ENCODE results near the gene APCDD1L.

The APCDD1L gene

GRCh38 chr20:58463256-58463655 is 51.9 kb downstream of the APCDD1L start:
- no peak for DNase-seq

GRCh38 chr20:58461899-58462298 is 53.3 kb downstream of the APCDD1L start:
- no peak for DNase-seq

GRCh38 chr20:58461104-58461503 is 54.1 kb downstream of the APCDD1L start:
- no peak for DNase-seq

GRCh38 chr20:58459058-58459750 is 56.0 kb downstream of the APCDD1L start:
- peak; percentile 16 for DNase-seq

- DNase-seq = no peak
These were observed 56.7 kb downstream of the APCDD1L start for GRCh38 chr20:58458342-58459057.

- peak; percentile 89 for DNase-seq
These were observed 58.0 kb downstream of the APCDD1L start for GRCh38 chr20:58457083-58457695.

- no peak for DNase-seq
These were observed 60.7 kb downstream of the APCDD1L start for GRCh38 chr20:58454460-58454859.

- DNase-seq = no peak
These were observed 61.8 kb downstream of the APCDD1L start for GRCh38 chr20:58453391-58453790.

GRCh38 chr20:58452667-58453255 is 62.4 kb downstream of the APCDD1L start:
- no peak for DNase-seq

DNA sequence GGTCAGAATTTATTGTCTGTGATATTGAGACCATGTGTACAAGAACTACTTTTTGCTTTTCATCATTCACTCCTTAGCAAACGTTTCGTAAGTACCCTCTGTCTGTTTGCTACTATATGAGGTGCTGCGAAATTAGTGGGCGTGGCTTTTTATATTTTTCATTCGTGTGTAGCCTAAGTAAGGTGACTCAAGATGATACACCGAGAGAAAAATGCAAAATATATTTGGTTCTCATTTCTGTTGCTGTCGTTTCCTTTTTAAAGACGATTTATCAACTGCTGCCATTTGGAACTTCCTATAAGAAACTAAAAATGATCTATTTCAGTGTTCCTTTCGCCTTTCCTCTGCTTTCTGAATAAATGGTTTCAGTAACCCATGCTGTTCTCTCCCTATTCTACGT is 64.9 kb downstream of the APCDD1L start:
- no peak for DNase-seq

DNA sequence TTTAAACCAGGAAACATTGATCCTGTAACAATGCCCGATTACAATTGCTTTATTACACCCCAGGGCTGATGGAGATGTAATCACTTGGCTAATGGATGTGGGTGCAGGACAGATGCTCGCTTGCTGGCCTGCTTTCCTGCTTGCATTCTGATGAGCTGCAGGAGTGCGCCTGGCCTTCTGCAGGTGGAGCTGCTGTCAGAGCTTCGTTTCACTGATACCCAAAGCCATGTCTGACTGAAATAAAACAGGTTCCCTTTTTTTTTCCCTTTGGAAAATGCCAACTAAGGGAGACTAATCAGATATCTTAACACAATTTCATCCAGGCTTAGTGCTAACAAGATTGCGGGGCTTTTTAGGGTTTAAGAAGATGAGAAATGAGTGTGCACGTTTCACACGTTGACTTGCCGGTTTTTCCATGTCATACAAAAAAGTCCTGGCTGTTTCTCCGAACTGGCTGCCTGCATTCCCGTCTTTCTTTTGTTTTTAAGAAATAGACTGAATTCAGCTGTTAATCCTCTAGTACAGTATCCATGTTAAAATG is 65.4 kb downstream of the APCDD1L start:
- DNase-seq = peak; percentile 14

DNA sequence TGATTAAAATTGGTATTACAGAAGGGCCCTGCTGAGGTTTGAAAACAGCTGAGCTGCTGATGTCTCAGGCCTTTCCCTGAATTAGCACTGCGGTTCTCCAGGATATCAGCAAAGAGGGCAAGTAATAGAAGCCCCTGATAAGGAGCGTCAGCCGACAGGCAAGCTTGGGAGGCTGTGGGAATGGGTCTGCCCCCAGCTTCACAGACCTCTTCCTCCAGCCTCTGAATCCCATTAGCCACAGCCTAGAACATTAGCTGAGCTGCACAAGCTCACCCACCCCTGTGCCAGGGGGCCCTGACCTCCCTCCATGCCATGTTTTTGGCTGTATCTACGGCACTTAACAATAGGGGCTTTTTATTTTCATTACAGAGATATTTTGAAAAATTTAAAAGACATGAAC is 66.2 kb downstream of the APCDD1L start:
- DNase-seq = no peak

DNA sequence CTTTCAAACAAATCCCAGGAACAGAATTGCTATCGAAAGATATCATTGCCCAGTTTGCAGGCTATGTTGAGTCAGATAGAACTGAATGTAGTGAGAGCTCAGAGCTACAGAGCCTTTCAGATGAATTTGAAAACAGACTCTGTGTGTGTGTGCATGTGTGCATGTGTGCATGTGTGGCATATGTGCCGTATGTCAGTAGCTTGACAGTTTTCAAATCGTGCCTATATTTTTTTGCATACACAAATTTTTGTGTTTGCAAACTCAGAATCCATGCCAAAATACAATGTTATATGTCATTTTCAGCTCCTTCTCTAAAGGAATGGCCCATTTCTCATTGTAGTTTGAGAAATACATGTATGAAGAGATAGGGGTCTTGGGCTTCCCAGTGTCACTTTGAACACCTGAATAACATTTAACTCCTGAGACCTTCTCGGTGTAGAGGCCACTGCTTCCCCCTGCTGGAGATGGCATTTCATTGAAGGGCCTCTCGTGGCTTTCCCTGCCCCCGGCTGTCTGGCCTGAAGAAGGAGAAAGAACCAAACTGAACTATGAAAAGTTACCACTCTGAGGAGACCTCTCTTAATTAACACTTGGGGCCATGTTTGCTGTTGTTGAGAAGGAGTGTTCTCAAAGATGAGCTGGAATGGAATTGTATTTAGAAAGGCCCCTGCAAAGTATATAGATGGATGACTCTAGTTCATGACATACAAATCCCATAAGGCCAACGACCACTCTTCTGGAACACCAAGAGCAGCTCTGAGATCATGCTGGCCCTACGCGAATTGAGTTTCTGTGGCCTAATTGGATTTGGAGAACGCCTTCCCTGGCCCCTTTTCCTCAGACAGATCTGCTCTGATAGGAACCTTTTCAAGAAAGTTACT is 67.4 kb downstream of the APCDD1L start:
- peak; percentile 46 for DNase-seq

GRCh38 chr20:58446960-58447265 is 68.3 kb downstream of the APCDD1L start:
- DNase-seq = no peak

DNA sequence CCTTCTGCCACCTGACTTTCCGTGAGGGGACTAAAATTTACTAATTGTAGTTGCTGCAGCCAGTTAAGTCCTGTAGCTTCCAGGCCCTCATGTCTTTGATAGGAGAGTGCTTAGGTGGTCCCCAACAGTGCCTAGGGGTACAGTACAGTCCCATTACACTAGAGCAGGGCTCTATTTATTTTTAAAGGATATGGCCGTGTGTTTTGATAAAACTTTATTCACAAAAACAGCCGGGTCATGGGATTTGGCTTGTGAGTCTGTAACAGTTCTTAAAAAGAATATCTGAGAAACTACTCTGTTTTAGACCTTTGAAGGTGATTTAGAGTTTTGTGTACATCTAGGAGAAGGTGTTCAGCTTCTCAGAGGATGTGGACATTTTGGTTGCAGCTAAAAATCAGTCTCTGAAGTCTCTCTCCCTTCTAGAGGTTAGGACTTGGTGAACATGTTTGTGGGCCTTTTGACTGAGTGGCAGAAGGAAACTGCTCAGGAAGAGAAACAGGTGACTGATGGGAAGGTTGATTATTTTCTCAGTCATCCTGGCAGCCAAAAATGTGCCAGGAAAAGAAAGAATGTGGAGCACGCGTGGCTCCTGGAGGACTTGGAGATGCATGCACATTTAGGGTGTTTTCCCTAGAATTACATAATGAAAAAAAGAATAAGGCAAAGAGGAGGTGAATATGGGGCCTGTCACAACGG is 68.8 kb downstream of the APCDD1L start:
- no peak for DNase-seq

DNA sequence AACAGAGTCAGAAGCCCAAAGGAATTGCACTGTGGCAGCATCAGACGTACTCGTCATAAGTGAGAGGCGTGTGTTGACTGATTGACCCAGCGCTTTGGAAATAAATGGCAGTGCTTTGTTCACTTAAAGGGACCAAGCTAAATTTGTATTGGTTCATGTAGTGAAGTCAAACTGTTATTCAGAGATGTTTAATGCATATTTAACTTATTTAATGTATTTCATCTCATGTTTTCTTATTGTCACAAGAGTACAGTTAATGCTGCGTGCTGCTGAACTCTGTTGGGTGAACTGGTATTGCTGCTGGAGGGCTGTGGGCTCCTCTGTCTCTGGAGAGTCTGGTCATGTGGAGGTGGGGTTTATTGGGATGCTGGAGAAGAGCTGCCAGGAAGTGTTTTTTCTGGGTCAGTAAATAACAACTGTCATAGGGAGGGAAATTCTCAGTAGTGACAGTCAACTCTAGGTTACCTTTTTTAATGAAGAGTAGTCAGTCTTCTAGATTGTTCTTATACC is 70.4 kb downstream of the APCDD1L start:
- no peak for DNase-seq

DNA sequence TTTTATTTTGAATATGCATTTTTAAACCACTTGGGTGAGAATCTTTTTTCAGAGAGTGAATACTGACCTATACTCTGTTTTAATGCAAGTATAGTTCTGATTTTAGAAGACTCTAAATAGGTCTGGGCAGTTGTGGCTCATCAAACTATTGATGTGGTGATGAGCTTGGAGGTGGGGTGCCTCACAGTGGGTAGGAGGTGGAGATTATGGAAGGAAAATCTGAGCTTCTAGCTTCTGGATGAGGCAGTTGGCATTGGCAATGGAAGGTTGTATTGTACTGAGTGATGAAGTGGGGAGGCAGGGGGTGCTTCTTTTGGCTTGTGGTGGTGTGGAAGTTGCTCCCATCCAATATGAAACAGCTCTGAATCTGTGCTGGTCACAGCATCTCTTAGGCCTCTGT is 73.5 kb downstream of the APCDD1L start:
- no peak for DNase-seq

GRCh38 chr20:58440021-58440767 is 75.0 kb downstream of the APCDD1L start:
- no peak for DNase-seq

DNA sequence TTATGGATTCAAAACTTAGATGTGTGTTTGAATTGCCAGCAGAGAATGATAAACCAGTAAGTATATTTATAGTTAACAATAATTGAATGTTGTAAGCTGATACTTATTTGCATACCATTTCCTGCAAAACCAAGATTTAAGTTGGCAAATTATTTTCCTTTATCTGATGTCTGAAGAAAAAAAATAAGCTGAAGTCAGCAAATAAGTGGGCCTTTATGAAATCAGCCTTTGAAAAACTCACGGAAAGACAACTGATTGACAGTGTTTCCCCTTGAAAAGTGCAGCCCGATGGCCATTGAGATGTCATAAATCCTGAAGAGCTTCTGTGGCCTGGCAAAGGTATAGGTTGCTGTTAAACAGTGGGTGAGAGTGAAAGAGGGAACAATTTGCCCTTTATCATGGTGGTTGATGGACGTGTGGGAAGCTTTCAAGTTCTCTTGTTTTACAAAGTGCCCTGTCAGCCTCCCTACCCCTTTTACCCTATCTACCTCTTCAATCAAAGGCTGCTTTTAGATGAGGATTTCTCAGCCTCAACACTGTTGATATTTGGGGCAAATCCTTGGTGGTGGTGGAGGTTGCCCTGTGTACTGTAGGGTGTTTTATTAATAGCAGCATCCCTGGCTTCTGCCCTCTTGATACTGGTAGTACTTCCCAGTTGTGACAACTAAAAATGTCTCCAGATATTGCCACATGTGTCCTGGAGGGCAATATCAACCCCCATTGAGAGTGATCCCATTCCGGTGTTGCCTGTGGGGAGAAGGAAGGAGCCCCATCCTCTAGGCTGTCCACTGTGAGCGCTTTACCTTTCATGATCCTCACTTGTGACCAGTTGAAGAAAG is 76.0 kb downstream of the APCDD1L start:
- DNase-seq = no peak

Measured in NCI-H2171 treated with DMSO at 0.1 percent for 48 hours (cell line).